Osteocyte (in vitro differentiated cells): ENCODE results near the gene TIAM2. TPM values are rescaled to one million over a fixed set of nuclear protein-coding genes. Genes with fewer than 3 reads are reported as not detected.

Experiments used
- DNase-seq: peaks from one replicate; pipeline ENCODE4 v3.0.0; 2021; ENCODE audit warnings: mixed read lengths; ENCODE audit not compliant: unreplicated experiment; ENCODE audit errors: extremely low spot score
- H3K27ac Mint-ChIP-seq: one replicate; pipeline ENCODE4 v1.8.0; 2021; ENCODE audit warnings: mild to moderate bottlenecking, mixed read lengths; ENCODE audit not compliant: unreplicated experiment
- H3K27me3 Mint-ChIP-seq: one replicate; pipeline ENCODE4 v1.8.0; 2021; ENCODE audit warnings: mixed read lengths; ENCODE audit not compliant: unreplicated experiment
- H3K36me3 Mint-ChIP-seq: one replicate; pipeline ENCODE4 v1.8.0; 2021; ENCODE audit warnings: mixed read lengths; ENCODE audit not compliant: unreplicated experiment
- H3K4me1 Mint-ChIP-seq: one replicate; pipeline ENCODE4 v1.8.0; 2021; ENCODE audit warnings: mixed read lengths; ENCODE audit not compliant: unreplicated experiment
- H3K4me3 Mint-ChIP-seq: one replicate; pipeline ENCODE4 v1.8.0; 2021; ENCODE audit warnings: mild to moderate bottlenecking, moderate library complexity, mixed read lengths; ENCODE audit not compliant: unreplicated experiment
- H3K9me3 Mint-ChIP-seq: one replicate; pipeline ENCODE4 v1.8.0; 2021; ENCODE audit warnings: mixed read lengths; ENCODE audit not compliant: unreplicated experiment
- total RNA-seq: library from RNA; stranded (reverse); gene quantifications from 2 replicates; pipeline ENCODE4 v1.2.1, GENCODE V29; 2021
- TF ChIP-seq, protein P1 (sequence below): fragments of 200-600 bp; sonication (generic); IDR thresholded peaks from 2 replicates; pipeline ENCODE4 v1.5.0; 2021; ENCODE audit warnings: antibody characterized with exemption, mild to moderate bottlenecking, moderate library complexity

The TIAM2 gene
- total RNA-seq, 1 donor from 2014 or later: 11.2 TPM

DNA sequence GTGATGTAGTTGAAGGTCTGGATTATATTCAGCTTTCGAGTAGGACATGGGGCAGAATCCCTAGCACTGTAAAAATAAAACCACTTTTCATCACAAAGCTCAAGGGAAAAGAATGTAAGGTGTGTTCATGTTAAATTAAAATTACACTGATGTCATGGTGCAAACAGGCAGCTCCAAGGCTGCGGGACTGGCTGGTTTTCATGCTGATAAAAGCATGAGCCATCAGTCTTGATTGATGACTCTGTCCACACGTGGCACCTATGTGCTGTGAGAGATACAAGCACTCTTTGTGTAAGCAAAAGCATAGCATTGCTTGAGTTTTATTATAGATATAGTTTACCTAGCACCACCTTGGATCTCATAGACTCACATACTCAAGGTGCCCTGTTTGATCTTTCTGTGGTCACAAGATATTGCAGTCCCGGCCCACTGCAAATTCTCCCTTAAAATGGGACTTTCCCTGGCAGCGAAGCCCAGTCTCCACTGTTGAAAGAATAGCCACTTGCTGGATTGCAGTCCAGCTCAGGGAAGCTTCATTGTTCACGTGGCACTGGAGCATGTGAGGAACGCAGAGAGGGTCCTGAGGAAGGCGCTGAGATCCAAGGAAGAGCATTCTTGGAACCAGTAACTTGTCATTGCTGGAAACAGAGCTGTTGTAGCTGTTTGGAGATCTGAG is 90.6 kb downstream of the TIAM2 start:
- H3K4me1 Mint-ChIP-seq: peaks cover 3% of the 10 kb centered on the region
- TF ChIP-seq, protein P1, sequence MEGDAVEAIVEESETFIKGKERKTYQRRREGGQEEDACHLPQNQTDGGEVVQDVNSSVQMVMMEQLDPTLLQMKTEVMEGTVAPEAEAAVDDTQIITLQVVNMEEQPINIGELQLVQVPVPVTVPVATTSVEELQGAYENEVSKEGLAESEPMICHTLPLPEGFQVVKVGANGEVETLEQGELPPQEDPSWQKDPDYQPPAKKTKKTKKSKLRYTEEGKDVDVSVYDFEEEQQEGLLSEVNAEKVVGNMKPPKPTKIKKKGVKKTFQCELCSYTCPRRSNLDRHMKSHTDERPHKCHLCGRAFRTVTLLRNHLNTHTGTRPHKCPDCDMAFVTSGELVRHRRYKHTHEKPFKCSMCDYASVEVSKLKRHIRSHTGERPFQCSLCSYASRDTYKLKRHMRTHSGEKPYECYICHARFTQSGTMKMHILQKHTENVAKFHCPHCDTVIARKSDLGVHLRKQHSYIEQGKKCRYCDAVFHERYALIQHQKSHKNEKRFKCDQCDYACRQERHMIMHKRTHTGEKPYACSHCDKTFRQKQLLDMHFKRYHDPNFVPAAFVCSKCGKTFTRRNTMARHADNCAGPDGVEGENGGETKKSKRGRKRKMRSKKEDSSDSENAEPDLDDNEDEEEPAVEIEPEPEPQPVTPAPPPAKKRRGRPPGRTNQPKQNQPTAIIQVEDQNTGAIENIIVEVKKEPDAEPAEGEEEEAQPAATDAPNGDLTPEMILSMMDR: no peak
- DNase-seq: no peak
- no peaks in the 10 kb centered on the region for H3K9me3 Mint-ChIP-seq
- H3K36me3 Mint-ChIP-seq: no peaks in the 10 kb centered on the region
- H3K4me3 Mint-ChIP-seq: no peak overlapping the region
- no peak overlapping the region for H3K27ac Mint-ChIP-seq
- H3K27me3 Mint-ChIP-seq: no peaks in the 10 kb centered on the region

DNA sequence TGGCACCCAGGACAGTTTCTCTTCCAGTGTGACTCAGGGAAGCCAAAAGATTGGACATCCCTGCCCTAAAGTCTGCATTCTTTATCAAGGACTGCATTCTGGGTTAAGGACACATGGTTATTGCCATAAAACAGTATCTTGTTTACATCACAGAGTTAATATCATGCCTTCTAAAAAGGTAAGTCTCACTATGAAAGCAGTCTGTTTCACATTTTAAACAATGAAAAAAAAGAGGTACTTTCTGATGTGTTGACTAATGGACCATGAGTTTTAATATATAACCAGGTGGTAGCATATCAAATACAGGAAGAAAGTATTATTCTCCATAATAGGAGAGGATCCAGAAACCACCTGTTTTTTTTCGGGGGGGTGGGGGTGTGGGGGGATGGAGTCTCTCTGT is 93.7 kb downstream of the TIAM2 start:
- no peak overlapping the region for H3K27ac Mint-ChIP-seq
- no peaks in the 10 kb centered on the region for H3K27me3 Mint-ChIP-seq
- H3K4me1 Mint-ChIP-seq: peaks cover 3% of the 10 kb centered on the region
- no peak overlapping the region for H3K4me3 Mint-ChIP-seq
- H3K9me3 Mint-ChIP-seq: no peaks in the 10 kb centered on the region
- H3K36me3 Mint-ChIP-seq: peaks cover 2% of the 10 kb centered on the region
- no peak for DNase-seq
- TF ChIP-seq, protein P1: no peak

DNA sequence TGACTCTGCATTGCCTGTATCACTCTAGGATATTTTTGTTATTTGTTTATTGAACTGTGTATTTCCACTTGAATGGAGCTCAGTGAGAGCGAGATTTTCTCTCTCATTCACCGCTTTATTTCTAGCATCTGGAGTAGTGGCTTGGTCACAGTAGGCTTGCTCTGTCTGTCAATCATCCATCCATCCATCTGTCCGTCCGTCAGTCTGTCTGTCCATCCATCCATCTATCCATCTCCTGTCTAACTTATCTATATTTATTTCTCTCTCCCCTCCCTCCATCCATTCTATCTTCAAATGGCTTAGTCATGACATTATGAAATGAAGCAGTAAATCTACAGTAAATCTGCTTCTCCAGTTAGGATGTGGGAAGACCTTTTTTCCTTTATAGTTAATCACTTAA is 94.6 kb downstream of the TIAM2 start:
- no peak overlapping the region for H3K27ac Mint-ChIP-seq
- no peak overlapping the region for H3K4me3 Mint-ChIP-seq
- TF ChIP-seq, protein P1: no peak
- no peaks in the 10 kb centered on the region for H3K9me3 Mint-ChIP-seq
- peaks cover 5% of the 10 kb centered on the region for H3K4me1 Mint-ChIP-seq
- no peak for DNase-seq
- peaks cover 2% of the 10 kb centered on the region for H3K36me3 Mint-ChIP-seq
- H3K27me3 Mint-ChIP-seq: no peaks in the 10 kb centered on the region

DNA sequence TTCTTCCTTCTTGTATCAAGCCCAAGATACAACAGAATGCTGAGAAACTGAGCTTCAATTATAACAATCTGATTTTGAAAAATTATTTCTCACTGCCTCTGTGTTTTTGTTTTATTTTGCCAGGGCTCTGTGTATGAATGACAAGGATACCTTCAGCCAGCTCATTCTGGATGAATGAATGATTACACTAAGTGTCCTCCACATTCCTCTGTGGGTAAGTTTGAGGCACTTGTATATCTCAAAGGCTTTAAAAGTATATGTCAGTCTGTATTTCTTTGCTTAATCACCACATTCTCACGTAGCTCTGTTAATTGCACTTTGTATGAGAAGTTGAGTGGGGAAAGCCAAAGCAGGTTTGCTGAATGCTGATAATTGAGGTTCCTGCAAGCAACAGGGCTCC is 95.1 kb downstream of the TIAM2 start:
- H3K4me1 Mint-ChIP-seq: peaks cover 9% of the 10 kb centered on the region

DNA sequence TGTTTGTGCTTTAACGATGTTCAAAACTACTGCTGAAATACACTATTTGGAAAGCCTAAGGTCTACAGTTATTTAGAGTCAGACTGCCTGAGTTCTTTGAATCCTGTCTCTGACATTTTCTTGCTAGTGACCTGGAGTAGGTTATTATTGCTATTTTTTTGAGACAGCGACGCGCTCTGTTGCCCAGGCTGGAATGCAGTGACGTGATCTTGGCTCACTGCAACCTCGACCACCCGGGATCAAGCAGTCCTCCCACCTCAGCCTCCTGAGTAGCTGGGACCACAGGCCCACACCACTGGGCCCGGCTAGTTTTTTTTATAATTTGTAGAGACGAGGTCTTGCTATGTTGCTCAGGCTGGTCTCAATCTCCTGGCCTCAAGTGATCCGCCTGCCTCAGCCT is 96.6 kb downstream of the TIAM2 start:
- Mint-ChIP-seq H3K4me3 (no peak overlapping the region), H3K36me3 (peaks cover 2% of the 10 kb centered on the region), H3K4me1 (peaks cover 12% of the 10 kb centered on the region), H3K27ac (no peak overlapping the region), H3K27me3 (no peaks in the 10 kb centered on the region), H3K9me3 (peaks cover under 1% of the 10 kb centered on the region)
- DNase-seq: no peak
- TF ChIP-seq, protein P1: no peak

More for the DNA sequence above, 95.1 kb downstream of the TIAM2 start:
- H3K36me3 Mint-ChIP-seq: peaks cover 2% of the 10 kb centered on the region
- no peak overlapping the region for H3K4me3 Mint-ChIP-seq
- no peaks in the 10 kb centered on the region for H3K27me3 Mint-ChIP-seq
- no peak for DNase-seq
- TF ChIP-seq, protein P1: no peak
- H3K9me3 Mint-ChIP-seq: no peaks in the 10 kb centered on the region
- no peak overlapping the region for H3K27ac Mint-ChIP-seq
